HG03159 (cell line): ENCODE measurements around the gene APOB.
A peak's percentile ranks its signal among the peaks of the same experiment; 100 is the strongest.

ENCODE experiments used
- ATAC-seq: cut with Tn5 transposase; IDR thresholded peaks from one replicate; pipeline ENCODE4 v1.9.1; 2021; ENCODE audit warnings: mild to moderate bottlenecking, moderate library complexity; ENCODE audit not compliant: unreplicated experiment

The APOB gene

GRCh38 chr2:21047141-21048009 is 3.5 kb upstream of the APOB start:
- ATAC-seq = no peak

DNA sequence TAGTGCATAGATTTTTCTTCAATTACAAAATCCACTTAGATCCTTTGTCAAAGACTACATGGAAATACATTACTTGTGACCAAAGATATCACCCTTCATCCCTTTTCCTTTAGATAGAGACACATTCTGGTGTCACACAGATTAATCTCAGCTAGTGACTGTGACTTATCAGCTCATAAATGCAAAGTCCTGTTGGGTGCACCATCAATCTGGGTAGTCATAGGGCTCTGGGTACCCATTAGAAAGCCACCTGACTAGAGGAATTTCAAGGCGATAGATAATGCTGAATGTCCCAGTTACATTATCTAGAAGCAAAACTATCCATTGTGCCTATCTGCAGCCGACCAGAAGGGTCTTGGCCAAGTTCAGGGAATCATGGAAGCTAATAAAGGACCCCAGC is 2.6 kb upstream of the APOB start:
- no peak for ATAC-seq

DNA sequence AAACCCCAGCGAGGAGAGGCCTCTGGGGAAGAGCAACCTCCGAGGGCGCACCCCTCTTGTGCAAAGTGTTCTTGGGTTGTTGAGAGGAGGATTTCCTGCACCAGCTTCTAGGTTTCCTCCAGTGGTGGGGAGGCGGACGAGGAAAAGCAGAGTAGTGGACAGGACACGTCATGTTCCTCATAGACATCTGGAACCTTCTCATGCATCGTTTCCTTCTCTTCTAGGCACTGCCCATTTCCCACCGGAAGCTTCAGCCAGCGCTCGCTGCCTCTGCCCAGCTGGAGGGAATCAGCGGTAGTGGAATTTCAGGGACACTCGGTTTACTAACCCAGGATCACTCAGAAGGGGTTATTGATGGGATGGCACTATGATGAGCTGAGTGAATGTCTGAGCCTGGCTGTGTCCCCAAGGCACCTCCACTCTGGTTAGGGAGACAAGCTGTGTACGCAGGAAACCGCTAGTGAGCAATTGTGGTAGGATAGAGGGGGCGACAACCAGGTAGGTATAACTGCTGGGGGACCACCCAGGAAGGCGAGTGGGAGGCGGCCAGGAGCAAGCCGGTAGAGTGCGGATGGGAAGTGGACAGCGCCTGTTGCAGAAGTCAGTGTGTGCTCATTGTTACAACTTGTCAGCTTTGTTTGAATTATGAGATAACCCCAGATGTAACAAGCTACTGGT is 960 bp upstream of the APOB start:
- no peak for ATAC-seq

DNA sequence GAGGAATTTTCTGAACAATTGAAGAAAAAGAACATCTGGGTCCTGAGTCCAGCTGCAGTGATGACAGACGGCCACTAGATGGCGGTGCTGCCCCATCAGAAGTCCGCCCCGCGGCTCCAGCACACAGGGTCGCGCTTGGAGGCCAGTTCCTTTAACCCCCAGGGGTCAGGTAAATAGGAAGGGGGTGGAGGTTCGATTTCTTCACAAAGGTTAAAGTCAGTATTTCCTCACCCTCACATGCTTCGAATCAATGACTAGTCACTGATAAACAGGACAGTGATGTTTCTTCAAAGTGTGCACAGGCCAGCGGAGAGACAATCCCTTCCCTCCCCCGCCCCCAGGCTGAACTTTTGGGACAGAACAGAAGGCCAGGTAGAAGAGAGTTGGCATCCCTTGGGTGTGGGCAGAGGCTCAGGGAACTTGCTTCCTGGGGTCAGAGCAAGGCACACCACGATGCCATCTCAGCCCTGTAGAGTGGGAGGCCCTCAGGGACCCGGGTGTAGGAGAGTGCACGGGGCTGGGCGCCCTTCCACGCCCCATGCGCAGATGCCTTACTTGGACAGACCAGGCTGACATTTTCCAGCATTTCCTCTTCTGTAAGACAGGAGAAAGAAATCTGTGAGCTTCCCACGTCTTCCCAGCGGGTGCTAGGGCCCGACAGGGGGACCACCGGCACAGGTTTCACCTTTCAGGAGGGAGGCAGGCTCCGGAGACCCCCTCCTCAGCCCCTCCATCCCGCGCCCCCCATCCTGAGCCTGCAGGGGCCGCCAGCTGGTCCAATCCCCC is 722 bp downstream of the APOB start:
- peak; percentile 85 for ATAC-seq

DNA sequence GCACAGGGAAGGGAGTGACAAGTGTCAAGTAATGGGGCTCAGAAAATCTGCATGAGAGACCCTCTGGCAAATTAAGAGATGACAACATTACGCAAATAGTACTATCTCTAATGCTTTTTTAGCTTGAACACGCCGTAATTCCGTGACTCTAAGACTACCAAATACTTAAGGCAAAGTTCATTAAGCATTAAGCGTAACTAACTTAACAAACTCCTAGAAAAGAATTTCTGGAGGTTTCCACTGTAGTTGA is 1.2 kb downstream of the APOB start:
- ATAC-seq = no peak

- no peak for ATAC-seq
Observed at GRCh38 chr2:21041943-21042707, 1.7 kb downstream of the APOB start.

DNA sequence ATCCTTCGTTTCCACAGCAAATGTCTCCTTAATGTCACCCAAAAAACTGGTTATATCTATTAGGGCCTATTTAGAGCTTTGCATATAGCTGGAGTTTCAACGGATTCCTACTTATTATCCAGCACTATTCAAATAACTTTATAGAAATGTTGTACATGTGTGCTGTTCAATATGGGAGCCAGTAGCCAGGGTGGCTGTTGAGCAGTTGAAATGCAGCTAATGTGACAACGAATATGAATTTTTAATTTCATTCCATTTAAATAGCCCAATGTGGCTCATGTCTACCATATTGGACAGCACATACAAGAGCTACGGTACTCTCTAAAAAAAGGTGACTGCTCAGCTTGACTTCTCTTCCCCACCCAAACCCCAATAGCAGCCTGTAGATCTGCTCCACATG is 2.4 kb downstream of the APOB start:
- ATAC-seq = no peak

DNA sequence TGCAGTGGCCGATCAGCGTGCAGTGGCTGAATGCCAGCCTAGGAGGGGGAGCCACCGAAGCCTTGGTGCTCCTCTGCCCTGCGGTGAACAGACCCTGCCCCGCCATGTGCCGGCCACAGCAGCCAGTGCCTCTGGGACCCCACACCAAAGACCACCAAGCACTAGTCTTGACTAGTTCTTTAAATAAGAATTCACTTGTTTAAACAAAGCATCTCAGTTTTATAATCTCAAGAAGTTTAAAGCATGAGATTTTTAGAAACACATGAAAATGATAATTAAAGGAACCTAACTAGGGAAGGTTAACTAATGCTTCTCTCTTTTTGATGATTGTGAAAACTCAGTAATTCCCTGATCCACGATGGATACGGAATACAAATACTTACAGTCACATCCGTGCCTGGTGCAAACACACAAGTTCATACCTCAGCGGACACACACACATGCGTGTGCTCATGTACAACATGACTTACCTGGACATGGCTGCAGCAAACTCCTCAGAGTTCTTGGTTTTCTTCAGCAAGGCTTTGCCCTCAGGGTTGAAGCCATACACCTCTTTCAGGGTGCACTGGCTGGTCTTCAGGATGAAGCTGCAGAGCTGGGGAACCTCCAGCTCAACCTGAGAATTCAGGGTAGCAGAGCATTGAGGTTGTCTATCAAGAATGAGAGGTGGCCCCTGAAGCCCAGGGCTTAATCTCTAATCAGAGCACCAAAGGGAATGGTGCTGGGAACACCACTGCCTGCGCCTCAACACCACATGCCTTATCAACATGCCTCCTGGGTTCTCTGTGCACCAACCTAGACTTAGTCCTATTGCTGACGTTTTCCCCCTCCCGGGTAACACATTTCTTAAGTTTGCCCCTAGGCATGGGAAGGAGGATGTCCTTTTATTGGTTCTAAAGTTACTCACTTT is 3.1 kb downstream of the APOB start:
- ATAC-seq = no peak

DNA sequence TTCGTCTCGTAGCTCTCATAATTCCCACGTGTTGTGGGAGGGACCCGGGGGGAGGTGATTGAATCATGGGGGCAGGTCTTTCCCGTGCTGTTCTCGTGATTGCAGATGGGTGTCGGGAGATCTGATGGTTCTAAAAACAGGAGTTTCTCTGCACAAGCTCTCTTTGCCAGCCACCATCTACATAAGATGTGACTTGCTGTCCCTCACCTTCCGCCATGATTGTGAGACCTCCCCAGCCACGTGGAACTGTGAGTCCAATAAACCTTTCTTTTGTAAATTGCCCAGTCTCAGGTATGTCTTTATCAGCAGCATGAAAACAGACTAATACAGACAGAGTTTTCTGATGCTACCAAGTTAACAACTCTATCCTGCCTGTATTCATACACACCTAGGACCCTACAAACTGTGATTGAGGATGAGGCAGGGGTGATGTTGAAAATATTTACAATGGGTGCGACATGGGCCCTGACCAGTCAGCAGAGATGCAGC is 3.9 kb downstream of the APOB start:
- ATAC-seq = no peak

- ATAC-seq = no peak
Observed at GRCh38 chr2:21039080-21039556, 4.8 kb downstream of the APOB start.

- no peak for ATAC-seq
Observed at GRCh38 chr2:21038403-21039073, 5.3 kb downstream of the APOB start.

DNA sequence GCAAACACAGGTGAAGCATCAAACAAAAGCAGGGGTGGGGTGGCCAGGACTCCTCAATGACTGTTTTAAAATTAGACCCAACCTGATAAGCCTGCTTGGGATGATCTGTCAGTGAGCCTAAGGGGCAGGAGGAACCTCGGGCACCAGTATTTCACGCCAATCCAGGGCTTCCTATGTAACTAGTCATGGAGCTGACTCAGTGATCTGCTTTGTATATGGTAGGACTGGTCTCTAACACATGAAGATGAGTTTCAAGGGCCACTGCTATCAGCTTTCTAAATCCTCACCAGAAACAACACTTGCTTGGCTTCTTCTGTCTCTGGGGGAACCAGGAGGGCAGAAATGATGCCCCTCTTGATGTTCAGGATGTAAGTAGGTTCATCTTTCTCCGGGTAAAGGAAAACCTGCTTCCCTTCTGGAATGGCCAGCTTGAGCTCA is 6.2 kb downstream of the APOB start:
- ATAC-seq = no peak

- ATAC-seq = no peak
Observed at GRCh38 chr2:21036708-21037670, 6.9 kb downstream of the APOB start.

GRCh38 chr2:21035974-21036707 is 7.7 kb downstream of the APOB start:
- no peak for ATAC-seq

DNA sequence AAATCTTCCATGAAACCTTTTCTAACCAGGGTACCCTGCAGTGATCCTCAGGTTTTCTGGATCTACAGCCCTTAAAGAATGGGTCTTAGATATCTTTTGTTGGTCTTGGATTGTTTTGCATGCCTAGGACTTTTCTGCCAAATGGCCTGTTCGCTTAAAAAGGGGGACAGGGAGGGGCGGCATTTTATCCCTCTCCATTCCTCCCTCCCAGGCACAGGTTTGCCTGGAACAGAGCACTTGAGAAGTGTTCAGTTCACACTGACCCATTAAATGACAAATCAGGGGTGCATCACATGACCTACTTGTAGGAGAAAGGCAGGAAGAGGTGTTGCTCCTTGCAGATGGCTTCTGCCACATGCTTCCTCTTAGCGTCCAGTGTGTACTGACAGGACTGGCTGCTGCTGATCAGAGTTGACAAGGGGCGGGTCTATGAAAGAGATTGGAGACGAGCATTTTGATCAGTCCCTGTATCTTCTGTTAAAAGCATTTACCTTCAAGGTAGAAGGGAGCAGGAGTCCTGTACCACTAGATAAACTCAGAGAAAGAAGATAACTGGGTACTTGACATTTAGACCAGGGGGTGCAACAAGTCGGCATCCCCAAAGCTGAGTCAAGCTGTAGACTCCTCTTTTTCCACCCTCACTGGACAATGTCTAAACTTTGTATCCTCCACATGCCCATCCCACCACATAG is 8.4 kb downstream of the APOB start:
- no peak for ATAC-seq

- ATAC-seq = no peak
Observed at GRCh38 chr2:21034972-21035279, 8.9 kb downstream of the APOB start.
